ENCODE data around the gene PTGDR.

The PTGDR gene

GRCh38 chr14:52259434-52259833 lies 8.1 kb upstream of the PTGDR start:
- in situ Hi-C loops (cut with MboI; ENCODE audit: low pct_unique_long_range_greater_than_20kb, low sequenced_read_pairs), result no loop called here
- peak; percentile 53 for DNase-seq

GRCh38 chr14:52262600-52262999 lies 4.9 kb upstream of the PTGDR start:
- in situ Hi-C loops (cut with MboI; ENCODE audit: low pct_unique_long_range_greater_than_20kb, low sequenced_read_pairs), result no loop called here
- no peak for DNase-seq

DNA sequence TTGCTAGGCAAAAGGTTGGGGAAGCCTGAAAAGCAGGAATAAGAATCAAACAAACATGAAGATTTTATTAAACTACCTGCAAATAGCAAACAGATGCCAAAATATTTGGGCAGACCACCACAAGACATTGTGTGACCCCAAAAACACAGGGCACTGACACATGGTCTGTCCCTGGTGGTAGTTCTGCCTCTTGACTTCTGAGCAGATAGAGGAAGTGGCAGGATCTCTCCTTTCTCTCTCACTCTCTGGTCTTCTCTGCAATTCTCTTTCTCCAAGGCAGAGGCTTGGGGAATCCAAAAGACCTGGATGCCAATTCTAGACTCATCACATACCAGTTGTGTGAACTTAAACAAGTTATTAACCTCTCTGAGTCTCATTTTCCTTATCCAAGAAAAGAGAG lies 4.3 kb upstream of the PTGDR start:
- in situ Hi-C loops (cut with MboI; ENCODE audit: low pct_unique_long_range_greater_than_20kb, low sequenced_read_pairs), result no loop called here
- DNase-seq, result no peak

GRCh38 chr14:52265253-52265652 lies 2.2 kb upstream of the PTGDR start:
- peak; percentile 77 for DNase-seq
- in situ Hi-C loops (cut with MboI; ENCODE audit: low pct_unique_long_range_greater_than_20kb, low sequenced_read_pairs), result no loop called here

GRCh38 chr14:52266179-52266578 lies 1.3 kb upstream of the PTGDR start:
- in situ Hi-C loops (cut with MboI; ENCODE audit: low pct_unique_long_range_greater_than_20kb, low sequenced_read_pairs), result no loop called here
- DNase-seq, result no peak

DNA sequence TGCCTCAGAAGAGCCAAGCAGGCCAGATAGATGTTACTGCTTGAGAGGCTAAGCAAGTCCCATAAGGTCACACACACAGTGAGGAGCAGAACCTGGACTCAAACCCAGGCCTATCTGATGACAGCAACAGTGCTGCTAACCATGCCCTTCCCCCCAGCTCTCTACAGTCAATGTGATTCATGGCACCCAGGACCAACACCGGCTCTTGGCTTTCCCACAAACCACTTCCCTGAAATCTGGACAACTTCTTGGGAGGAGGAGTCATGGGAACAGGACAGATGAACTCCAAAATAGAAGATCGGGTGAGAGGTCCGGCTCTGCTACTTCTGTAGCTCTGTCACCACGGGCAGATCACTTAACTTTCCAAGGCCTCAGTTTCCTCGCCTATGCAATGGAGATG lies 716 bp upstream of the PTGDR start:
- DNase-seq, result no peak
- in situ Hi-C loops (cut with MboI; ENCODE audit: low pct_unique_long_range_greater_than_20kb, low sequenced_read_pairs), result no loop called here

GRCh38 chr14:52268279-52269061 lies 972 bp downstream of the PTGDR start:
- no peak for DNase-seq
- in situ Hi-C loops (cut with MboI; ENCODE audit: low pct_unique_long_range_greater_than_20kb, low sequenced_read_pairs), result no loop called here

DNA sequence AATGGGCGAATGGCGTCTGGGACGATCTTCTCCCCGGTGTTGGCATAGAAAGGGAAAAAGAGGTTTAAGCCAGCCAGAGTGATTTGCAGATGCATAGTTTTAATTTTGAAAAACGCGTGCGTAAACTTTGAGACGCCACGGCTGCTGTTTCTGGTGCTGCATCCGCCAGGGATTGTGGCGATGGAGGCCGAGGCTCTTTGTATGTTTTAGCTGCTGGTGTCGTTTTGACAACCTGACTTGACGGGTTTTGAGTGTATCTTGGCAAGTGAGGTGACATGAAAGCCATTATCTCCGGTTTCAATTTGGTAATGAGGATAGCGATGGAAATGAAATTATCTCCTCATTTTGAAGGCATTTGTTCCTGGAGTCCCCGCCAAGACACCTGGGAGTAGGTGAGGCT lies 1.6 kb downstream of the PTGDR start:
- in situ Hi-C loops (cut with MboI; ENCODE audit: low pct_unique_long_range_greater_than_20kb, low sequenced_read_pairs), result no loop called here
- no peak for DNase-seq

- DNase-seq, result no peak
- in situ Hi-C loops (cut with MboI; ENCODE audit: low pct_unique_long_range_greater_than_20kb, low sequenced_read_pairs), result no loop called here
Observed at GRCh38 chr14:52269982-52270381, 2.5 kb downstream of the PTGDR start.

GRCh38 chr14:52271538-52271937 lies 4.0 kb downstream of the PTGDR start:
- in situ Hi-C loops (cut with MboI; ENCODE audit: low pct_unique_long_range_greater_than_20kb, low sequenced_read_pairs), result no loop called here

DNA sequence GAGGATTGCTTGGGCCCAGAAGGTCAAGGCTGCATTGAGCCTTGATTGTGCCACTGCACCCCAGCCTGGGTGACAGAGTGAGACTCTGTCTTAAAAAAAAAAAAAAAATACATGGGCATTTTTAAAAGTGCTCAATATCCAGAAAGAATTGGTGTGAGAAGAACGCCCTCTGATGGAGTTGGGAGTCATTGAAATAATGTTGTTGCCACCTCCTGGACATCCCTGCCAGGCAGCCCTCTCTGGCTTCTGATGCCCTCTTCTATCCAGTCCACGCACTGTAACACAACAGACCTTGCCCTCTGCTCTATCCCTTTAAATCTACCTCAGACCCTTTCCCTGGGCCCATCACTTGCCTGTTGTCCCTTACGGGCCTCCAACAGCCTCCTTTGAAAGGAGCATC lies 4.9 kb downstream of the PTGDR start:
- DNase-seq, result peak; percentile 55
- in situ Hi-C loops (cut with MboI; ENCODE audit: low pct_unique_long_range_greater_than_20kb, low sequenced_read_pairs), result no loop called here

More at GRCh38 chr14:52271538-52271937, 4.0 kb downstream of the PTGDR start:
- DNase-seq, result no peak

- in situ Hi-C loops (cut with MboI; ENCODE audit: low pct_unique_long_range_greater_than_20kb, low sequenced_read_pairs), result no loop called here
Observed at GRCh38 chr14:52275372-52275771, 7.9 kb downstream of the PTGDR start.

GRCh38 chr14:52277552-52277951 lies 10.1 kb downstream of the PTGDR start:
- in situ Hi-C loops (cut with MboI; ENCODE audit: low pct_unique_long_range_greater_than_20kb, low sequenced_read_pairs), result no loop called here
- no peak for DNase-seq

More at GRCh38 chr14:52275372-52275771, 7.9 kb downstream of the PTGDR start:
- DNase-seq, result no peak

DNA sequence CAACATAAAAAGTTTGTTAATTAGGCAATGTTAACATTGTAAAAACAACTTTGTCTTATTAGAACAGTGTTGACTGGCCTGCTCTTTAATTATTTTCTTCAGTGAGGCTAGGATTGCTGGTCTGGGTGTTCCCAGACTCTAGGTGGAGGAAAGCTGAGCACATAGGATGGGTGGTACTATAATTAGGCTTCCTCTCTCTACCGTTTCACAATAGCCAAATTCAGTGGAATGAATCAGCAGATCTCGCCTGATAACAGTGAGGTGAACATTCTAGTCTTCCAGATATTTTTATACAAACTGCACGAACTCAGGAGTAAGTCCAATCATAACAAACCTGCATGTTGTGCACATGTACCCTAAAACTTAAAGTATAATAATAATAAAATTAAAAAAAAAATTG lies 11.9 kb downstream of the PTGDR start:
- in situ Hi-C loops (cut with MboI; ENCODE audit: low pct_unique_long_range_greater_than_20kb, low sequenced_read_pairs), result no loop called here
- peak; percentile 49 for DNase-seq

- no peak for DNase-seq
- in situ Hi-C loops (cut with MboI; ENCODE audit: low pct_unique_long_range_greater_than_20kb, low sequenced_read_pairs), result no loop called here
Observed at GRCh38 chr14:52283099-52283498, 15.6 kb downstream of the PTGDR start.

- DNase-seq, result no peak
- in situ Hi-C loops (cut with MboI; ENCODE audit: low pct_unique_long_range_greater_than_20kb, low sequenced_read_pairs), result no loop called here
Observed at GRCh38 chr14:52286661-52287649, 19.5 kb downstream of the PTGDR start.

- DNase-seq, result no peak
- in situ Hi-C loops (cut with MboI; ENCODE audit: low pct_unique_long_range_greater_than_20kb, low sequenced_read_pairs), result no loop called here
Observed at GRCh38 chr14:52296378-52296777, 28.9 kb downstream of the PTGDR start.

DNA sequence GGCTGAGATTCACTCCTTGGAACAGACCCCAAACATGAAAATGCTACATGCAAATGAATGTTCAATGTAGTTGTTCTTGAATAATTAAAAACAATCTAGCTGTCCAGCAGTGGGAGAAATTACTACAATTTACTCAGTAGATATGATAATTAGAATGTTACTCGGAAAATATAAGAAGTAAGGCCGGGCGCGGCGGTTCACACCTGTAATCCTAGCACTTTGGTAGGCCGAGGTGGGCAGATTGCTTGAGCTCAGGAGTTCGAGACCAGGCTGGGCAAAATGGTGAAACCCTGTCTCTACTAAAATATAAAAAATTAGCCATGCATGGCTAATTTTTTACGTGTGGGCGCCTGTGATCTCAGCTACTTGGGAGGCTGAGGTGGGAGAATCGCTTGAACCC lies 31.3 kb downstream of the PTGDR start:
- no peak for DNase-seq

GRCh38 chr14:52299692-52300278 lies 32.3 kb downstream of the PTGDR start:
- in situ Hi-C loops (cut with MboI; ENCODE audit: low pct_unique_long_range_greater_than_20kb, low sequenced_read_pairs), result no loop called here
- DNase-seq, result peak; percentile 70

More for the DNA sequence above, 31.3 kb downstream of the PTGDR start:
- in situ Hi-C loops (cut with MboI; ENCODE audit: low pct_unique_long_range_greater_than_20kb, low sequenced_read_pairs), result no loop called here

DNA sequence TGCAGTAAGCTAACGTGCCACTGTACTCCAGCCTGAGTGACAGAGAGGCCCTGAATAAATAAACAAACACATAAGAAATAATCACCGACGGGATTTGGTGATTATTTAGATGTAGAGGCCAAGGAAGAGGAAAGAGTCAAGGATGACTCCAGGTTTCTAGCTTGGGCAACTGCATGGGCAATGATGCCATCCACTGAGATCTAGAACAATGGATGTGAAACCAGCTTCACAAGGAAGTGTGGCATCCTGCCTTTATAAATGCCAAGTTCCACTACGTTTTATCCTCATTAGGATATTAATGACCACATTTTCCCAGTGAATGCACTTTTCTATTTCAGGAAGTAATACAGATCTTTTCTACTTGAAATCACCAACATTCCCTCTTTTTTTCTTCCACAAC lies 35.7 kb downstream of the PTGDR start:
- DNase-seq, result no peak
- in situ Hi-C loops (cut with MboI; ENCODE audit: low pct_unique_long_range_greater_than_20kb, low sequenced_read_pairs), result no loop called here
